Activated naive CD4-positive, alpha-beta T cell treated with anti-CD3 and anti-CD28 coated beads, Interleukin-2, amount 50 U/mL, for 24 hours (primary cell): ENCODE measurements around the gene NYAP2.

Experiments
- H3K27ac Mint-ChIP-seq: one replicate; pipeline ENCODE4 v1.8.0; 2021; ENCODE audit warnings: mild to moderate bottlenecking, mixed read lengths
- H3K27me3 Mint-ChIP-seq: one replicate; pipeline ENCODE4 v1.8.0; 2021; ENCODE audit warnings: mixed read lengths
- H3K36me3 Mint-ChIP-seq: one replicate; pipeline ENCODE4 v1.8.0; 2021; ENCODE audit warnings: mixed read lengths
- H3K4me1 Mint-ChIP-seq: one replicate; pipeline ENCODE4 v1.8.0; 2021; ENCODE audit warnings: mixed read lengths
- H3K4me3 Mint-ChIP-seq: one replicate; pipeline ENCODE4 v1.8.0; 2021; ENCODE audit warnings: mild to moderate bottlenecking, mixed read lengths
- H3K9me3 Mint-ChIP-seq: one replicate; pipeline ENCODE4 v1.8.0; 2021; ENCODE audit warnings: mixed read lengths

Gene NYAP2

DNA sequence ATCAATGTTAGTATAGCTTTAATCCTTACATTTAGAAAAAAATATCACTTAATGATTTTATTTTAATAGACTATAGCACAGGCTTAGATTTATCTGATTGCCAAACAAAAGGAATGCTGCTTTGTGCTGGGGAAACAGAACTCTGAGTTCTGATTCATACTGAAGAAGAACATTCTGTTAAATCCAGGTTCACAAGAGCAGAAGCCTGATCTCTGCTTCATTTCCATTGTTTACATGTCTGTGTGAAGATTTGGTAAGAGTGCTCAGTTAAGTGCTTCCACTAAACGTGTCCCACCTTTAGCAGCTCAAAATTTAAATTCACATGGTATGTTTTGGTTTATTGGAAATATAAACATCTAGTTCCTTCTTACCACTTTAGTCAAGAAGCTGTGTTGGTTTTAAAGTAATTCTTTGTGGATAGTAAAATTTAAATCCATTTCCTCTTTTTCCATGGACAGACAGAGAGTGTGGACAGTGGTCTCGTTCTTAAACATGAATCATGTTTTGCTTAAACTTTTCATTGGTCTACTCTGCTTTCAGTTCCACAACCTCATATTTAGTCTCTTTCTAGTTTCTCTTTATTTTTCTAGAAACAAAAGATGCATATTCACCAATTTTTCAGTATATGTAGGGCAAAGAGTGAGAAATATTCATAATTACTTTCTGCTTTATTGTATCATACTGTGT lies 59.1 kb downstream of the NYAP2 start:
- Mint-ChIP-seq H3K27me3 (peaks cover 5% of the 10 kb centered on the region), H3K4me1 (peaks cover under 1% of the 10 kb centered on the region), H3K27ac (no peak overlapping the region)

DNA sequence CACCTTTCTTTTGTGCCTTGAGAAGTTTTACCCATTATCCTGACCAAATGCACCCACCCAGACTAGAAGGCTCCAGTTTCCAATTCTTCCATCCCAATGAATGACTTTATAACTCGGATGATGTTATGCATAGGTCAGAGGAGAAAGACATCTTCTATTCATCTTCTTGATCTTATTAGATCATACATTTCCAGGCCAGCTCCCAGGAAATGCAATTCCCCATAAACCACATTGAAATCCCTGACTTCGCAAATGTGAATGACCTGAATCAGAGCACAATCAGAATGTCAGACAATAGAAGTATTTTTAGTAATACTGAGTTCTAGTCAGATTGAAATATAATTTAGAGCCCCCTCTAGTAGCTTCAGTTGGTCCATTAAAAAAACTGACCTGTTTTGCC lies 62.9 kb downstream of the NYAP2 start:
- Mint-ChIP-seq H3K4me1 (peaks cover 28% of the 10 kb centered on the region), H3K27me3 (peaks cover 5% of the 10 kb centered on the region), H3K4me3 (no peak overlapping the region), H3K36me3 (peaks cover 1% of the 10 kb centered on the region), H3K9me3 (no peaks in the 10 kb centered on the region), H3K27ac (no peak overlapping the region)

More for the DNA sequence above, 59.1 kb downstream of the NYAP2 start:
- Mint-ChIP-seq H3K9me3 (no peaks in the 10 kb centered on the region), H3K4me3 (no peak overlapping the region), H3K36me3 (peaks cover 1% of the 10 kb centered on the region)

DNA sequence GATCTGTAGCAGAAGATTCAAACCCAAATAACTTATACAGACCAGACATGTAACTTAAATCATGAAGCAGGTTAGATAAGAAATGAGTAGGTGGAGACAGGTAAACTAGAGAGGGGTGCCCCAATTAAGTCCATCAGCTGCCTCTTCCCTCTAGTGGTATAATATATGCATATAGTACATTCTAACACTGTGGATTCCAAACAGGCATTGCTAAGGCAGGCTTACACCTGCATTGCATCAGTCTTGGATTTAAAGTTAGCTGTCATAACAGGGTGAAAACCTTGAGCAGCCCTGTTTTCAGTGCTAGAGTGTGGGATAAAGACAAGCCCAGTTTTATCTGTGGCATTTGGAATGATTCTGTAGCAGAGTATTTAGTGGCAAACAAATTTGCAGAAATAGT lies 63.4 kb downstream of the NYAP2 start:
- Mint-ChIP-seq H3K4me3 (no peak overlapping the region), H3K4me1 (peaks cover 28% of the 10 kb centered on the region), H3K27ac (no peak overlapping the region), H3K27me3 (peaks cover 3% of the 10 kb centered on the region), H3K36me3 (peaks cover 1% of the 10 kb centered on the region), H3K9me3 (no peaks in the 10 kb centered on the region)

DNA sequence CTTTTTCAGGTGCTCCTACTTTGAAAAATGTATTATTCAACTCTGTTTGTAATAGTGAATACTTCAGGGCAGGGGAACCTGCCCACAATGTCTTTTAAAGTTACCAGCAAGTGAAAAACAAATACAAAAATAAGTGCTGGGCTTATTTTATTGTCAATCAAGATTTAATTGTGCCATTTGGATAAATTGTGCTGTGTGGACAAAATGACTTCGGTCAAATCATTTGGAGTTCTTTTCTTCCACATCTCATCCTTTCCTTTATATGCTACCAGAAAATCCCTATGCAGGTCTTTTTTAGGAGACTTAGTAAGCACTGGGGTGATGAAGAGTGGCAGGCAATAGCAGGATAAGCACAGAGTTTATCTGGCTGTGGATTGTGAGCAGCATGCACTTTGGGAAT lies 63.9 kb downstream of the NYAP2 start:
- H3K36me3 Mint-ChIP-seq, result peaks cover 1% of the 10 kb centered on the region
- H3K4me3 Mint-ChIP-seq, result no peak overlapping the region
- H3K27ac Mint-ChIP-seq, result no peak overlapping the region
- H3K9me3 Mint-ChIP-seq, result no peaks in the 10 kb centered on the region
- H3K4me1 Mint-ChIP-seq, result peaks cover 28% of the 10 kb centered on the region
- H3K27me3 Mint-ChIP-seq, result peaks cover 3% of the 10 kb centered on the region

DNA sequence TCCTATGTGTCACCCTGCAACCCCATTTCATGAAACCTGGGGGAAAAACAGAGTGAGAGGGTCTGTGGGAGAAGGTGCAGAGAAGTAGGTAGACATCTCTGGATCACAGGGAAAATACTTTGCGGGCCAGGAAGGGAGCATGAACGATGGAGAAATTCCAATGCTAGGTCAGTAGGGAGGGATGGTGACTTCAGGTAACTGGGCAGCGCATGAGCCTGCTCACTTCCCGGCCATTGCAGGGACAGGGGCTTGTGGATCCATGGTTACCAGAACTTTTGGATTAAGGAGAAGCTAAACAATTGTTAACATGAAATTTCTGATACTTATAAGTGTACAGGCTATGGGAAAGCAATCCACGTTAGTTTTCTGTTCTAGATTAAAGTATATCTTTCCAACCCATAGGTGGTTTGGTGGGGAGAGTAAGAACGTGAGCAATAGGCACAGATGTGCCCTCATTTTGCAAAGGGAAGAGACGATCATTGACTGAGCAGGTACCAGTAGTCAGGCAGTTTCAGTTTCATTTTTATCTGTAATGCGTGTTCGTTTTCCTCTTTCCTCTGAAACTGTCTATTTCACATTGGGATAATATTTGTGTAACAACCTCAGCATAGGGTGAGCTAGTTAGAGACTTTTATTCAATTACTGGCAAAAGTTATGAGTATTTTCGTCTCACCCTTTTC lies 65.0 kb downstream of the NYAP2 start:
- Mint-ChIP-seq H3K4me1 (peaks cover 28% of the 10 kb centered on the region), H3K27ac (no peak overlapping the region), H3K36me3 (peaks cover 1% of the 10 kb centered on the region), H3K4me3 (peak overlapping the region; percentile 86), H3K9me3 (no peaks in the 10 kb centered on the region), H3K27me3 (no peaks in the 10 kb centered on the region)

DNA sequence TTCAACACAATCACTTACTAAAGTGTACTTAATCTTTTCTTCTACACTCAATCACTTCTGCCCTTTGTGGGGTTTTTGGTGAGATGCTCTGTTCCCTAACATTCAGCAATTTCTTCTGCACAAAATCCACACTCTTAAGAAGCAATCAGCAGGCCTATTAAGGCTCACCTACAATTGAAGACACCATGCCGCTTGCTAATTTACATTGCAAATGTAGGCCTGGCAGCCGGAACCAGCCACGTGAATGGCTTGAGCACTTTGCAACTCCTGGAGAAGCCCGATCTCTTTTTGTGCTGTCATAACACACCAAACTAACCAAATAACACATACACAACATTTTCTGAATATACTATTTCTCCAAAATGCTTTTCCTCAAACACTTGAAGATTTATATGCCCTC lies 66.3 kb downstream of the NYAP2 start:
- H3K4me1 Mint-ChIP-seq, result peaks cover 28% of the 10 kb centered on the region
- peak overlapping the region; percentile 16 for H3K4me3 Mint-ChIP-seq
- H3K9me3 Mint-ChIP-seq, result no peaks in the 10 kb centered on the region
- H3K36me3 Mint-ChIP-seq, result peaks cover 1% of the 10 kb centered on the region
- no peak overlapping the region for H3K27ac Mint-ChIP-seq
- no peaks in the 10 kb centered on the region for H3K27me3 Mint-ChIP-seq

DNA sequence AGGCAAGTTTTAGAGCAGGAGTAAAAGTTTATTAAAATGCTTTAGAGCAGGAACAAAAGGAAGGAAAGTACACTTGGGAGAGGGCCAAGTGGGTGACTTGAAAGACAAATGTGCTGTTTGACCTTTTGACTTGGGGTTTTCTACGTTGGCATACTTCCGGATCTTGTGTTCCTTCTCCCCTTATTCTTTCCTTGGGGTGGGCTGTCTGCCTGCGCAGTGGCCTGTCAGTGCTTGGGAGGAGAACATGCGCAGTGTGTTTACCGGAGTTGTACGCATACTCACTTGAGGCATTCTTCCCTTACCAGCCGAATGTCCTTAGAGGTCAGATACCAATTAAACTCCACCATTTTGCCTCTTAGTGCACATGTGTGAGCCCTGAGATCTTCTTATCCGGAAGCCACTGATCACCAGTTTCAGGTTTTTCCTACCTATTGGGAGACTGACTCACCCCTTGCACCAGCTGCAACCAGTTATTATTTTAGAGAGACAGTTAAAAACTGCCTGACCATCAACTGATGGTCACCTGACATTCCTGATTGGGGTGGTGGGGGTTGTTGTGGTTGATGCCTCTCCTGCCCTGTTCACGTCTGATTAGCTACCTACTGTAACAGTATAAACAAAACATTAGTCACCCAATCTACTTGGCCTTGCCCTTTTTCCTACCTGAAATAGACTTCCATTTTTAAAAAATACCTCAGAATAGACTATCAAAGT lies 67.5 kb downstream of the NYAP2 start:
- Mint-ChIP-seq H3K4me1 (peaks cover 28% of the 10 kb centered on the region), H3K27me3 (no peaks in the 10 kb centered on the region), H3K4me3 (no peak overlapping the region), H3K36me3 (peaks cover 1% of the 10 kb centered on the region), H3K9me3 (no peaks in the 10 kb centered on the region), H3K27ac (no peak overlapping the region)

DNA sequence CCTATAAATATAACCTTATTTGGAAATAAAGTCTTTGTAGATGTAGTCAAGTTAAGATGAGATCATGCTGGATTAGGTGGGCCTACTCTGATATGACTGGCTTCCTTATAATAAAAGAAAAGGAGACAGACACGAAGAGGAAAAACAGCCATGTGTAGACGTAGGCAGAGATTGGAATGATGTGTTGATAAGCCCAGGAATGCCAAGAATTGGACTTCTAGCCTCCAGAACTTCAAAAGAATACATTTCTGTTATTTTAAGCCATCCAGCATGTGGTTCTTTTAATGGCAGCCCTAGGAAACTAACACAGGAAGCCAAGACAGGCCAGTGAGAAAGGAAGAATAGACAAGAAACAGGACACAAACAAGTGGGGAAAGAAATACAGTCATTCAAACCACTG lies 68.6 kb downstream of the NYAP2 start:
- Mint-ChIP-seq H3K36me3 (no peaks in the 10 kb centered on the region), H3K9me3 (no peaks in the 10 kb centered on the region), H3K27ac (no peak overlapping the region), H3K4me1 (peaks cover 28% of the 10 kb centered on the region), H3K4me3 (no peak overlapping the region), H3K27me3 (no peaks in the 10 kb centered on the region)

DNA sequence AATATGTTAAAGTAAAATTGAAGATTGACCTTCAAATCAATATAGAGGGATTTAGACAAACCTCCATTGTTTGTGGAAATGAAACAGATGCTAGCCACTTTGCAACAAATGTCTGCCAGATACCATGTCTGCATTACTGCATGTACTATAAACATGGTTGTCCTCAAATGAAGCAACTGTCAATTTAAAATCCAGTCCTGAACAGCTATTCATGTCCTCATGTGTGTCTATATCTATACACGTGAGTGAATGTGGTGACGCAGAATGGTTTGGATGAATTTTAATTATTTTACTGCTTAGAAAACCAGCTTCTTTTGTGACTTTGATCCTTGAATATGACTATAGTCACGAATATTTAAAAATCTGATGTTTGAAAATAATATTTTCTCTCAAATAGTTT lies 71.5 kb downstream of the NYAP2 start:
- H3K27ac Mint-ChIP-seq, result no peak overlapping the region
- H3K4me3 Mint-ChIP-seq, result no peak overlapping the region
- no peaks in the 10 kb centered on the region for H3K36me3 Mint-ChIP-seq
- peaks cover 3% of the 10 kb centered on the region for H3K27me3 Mint-ChIP-seq
- H3K9me3 Mint-ChIP-seq, result no peaks in the 10 kb centered on the region
- H3K4me1 Mint-ChIP-seq, result peaks cover 8% of the 10 kb centered on the region

DNA sequence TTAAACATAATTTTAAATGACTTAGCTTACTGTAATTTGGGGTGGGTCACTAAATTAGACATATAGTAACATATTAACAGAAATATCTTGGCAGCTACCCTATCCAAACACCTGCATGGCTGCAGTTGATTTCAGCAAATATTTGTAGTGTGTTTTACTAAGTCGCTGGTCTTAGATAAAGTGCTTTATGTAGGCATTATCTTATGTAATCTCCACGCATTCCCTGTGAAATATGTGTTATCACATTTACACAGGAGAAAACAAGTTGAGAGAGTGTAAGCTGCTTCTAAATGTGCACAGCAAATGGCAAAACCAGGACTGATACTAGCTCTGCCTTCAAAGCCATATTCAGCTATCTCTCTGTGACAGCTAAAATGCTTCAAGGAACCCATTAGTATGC lies 72.0 kb downstream of the NYAP2 start:
- H3K4me3 Mint-ChIP-seq, result no peak overlapping the region
- no peaks in the 10 kb centered on the region for H3K36me3 Mint-ChIP-seq
- peaks cover 3% of the 10 kb centered on the region for H3K27me3 Mint-ChIP-seq
- H3K4me1 Mint-ChIP-seq, result peaks cover 6% of the 10 kb centered on the region
- H3K9me3 Mint-ChIP-seq, result no peaks in the 10 kb centered on the region
- H3K27ac Mint-ChIP-seq, result no peak overlapping the region

DNA sequence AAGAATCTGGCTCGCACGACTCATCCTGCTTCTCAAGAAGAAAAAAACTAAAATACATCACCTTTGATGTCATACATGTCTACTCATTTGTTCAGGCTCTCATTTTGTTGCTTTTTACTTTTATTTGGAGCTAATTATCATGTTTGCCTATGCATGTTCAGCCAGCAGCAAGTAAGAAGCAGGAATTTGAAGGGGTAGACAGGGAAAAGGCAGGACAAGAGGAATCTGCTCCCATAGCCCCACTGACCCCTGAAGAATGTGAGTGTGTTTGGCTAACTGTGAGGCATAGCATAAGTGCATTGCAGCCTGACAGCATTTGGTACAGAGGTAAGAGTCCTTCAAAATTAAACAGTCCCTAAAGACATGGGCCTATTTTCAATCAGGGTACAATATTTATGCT lies 72.7 kb downstream of the NYAP2 start:
- Mint-ChIP-seq H3K4me3 (no peak overlapping the region), H3K27ac (no peak overlapping the region), H3K27me3 (peaks cover 3% of the 10 kb centered on the region), H3K36me3 (no peaks in the 10 kb centered on the region), H3K4me1 (no peaks in the 10 kb centered on the region), H3K9me3 (no peaks in the 10 kb centered on the region)

DNA sequence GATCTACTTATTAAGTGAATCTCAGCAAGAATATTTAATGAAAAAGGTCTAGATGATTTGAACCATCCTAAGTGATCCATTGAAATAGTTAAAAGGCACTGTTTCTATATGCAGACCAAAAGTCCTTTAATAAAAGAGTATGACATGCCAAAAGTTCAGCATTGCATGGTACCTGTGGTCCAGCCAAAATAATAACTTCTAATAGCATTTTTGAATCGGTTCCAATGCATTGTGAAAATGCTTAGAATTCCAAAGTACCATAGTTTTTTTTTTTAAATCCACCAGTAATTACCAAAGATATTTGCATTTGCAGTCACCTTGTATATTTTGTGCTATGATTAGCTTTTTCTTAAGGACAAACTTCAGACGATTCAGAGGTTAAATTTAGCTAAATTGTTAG lies 79.9 kb downstream of the NYAP2 start:
- no peak overlapping the region for H3K27ac Mint-ChIP-seq
- H3K36me3 Mint-ChIP-seq, result no peaks in the 10 kb centered on the region

DNA sequence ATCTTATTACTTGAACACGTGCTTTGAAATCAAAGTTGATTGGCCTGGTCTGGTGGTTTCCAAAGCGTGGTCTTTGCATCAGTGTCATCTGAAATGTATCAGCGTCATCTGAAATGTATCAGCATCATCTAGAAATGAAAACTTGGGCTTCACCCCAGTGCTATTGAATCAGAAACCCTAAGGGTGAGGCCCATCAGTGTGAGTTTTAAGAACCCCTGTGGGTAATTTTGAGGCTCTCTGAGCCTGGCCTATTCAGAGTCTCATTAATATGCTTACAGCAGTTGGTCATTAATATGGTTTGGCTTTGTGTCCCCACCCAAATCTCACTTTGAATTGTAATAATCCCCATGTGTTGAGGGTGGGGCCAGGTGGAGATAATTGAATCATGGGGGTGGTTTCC lies 85.2 kb downstream of the NYAP2 start:
- Mint-ChIP-seq H3K4me3 (no peak overlapping the region), H3K36me3 (no peaks in the 10 kb centered on the region), H3K27me3 (peaks cover 3% of the 10 kb centered on the region), H3K27ac (no peak overlapping the region), H3K9me3 (no peaks in the 10 kb centered on the region), H3K4me1 (no peaks in the 10 kb centered on the region)

More for the DNA sequence above, 79.9 kb downstream of the NYAP2 start:
- no peaks in the 10 kb centered on the region for H3K9me3 Mint-ChIP-seq
- no peaks in the 10 kb centered on the region for H3K4me1 Mint-ChIP-seq
- H3K27me3 Mint-ChIP-seq, result peaks cover 11% of the 10 kb centered on the region
- no peak overlapping the region for H3K4me3 Mint-ChIP-seq

DNA sequence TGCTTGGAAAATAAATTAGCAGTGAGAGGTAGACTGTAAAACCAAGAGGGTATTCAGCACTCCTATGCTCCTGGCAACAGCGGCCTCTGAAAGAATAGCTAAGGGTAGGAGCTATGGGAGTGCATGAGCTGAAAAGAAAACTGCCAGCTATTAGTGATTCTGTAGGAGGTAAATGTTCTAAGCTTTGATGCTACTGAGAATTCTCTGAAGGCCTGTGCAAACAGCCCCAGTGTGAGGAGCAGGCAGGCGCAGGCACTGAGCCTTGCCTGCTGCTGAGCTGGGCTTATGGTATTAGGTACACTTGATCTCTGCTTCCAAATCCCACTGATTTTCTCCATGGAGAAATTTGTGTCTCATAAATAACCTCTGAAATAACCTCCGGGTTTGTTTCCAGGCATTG lies 86.7 kb downstream of the NYAP2 start:
- Mint-ChIP-seq H3K4me1 (no peaks in the 10 kb centered on the region), H3K27ac (peak overlapping the region; percentile 47), H3K9me3 (no peaks in the 10 kb centered on the region), H3K27me3 (peaks cover 3% of the 10 kb centered on the region), H3K4me3 (no peak overlapping the region), H3K36me3 (no peaks in the 10 kb centered on the region)

DNA sequence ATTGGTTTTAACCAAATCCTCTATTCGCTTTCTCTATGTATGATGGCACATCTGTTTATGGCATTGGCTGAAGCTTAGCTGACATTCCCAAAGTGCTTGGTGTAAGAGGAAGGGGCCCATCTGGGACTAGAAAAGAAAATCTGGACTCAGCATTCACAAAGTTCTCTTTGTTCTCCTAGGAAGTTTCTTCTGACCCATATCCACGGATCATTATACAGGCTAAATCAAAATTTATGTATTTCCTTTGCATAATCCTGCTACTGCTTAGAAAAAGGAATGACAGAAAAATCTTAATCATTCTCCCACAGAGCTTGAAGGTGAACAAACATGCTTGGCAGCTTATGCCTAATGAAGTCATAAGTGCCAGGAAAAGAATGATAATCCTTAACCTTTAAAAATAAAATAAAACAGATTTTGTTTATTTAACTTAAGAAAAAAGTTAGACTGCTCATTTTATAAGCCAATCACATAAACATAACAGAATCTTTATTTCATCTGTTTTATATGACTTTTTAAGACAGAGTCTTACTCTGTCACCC lies 88.4 kb downstream of the NYAP2 start:
- Mint-ChIP-seq H3K36me3 (no peaks in the 10 kb centered on the region), H3K4me1 (no peaks in the 10 kb centered on the region), H3K27me3 (peaks cover 3% of the 10 kb centered on the region), H3K4me3 (no peak overlapping the region), H3K27ac (no peak overlapping the region), H3K9me3 (no peaks in the 10 kb centered on the region)

DNA sequence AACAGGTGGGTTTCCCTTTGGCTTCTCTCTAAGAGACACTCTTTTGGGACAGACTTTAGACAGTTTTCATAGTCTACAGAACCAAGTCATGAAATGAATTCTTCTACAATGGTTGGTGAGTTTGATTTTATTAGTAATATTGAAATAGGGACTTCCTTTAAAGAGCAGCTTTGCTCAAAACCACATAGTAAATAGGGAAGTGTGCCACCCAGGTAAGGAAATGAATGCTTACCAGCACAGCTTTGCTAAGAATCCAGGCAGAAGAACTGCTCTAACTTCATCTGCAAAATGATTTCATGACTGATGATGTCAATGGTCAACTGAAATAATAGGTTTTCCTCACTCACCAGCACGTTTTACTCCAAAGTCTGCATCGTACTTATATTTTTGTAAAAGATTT lies 89.2 kb downstream of the NYAP2 start:
- no peaks in the 10 kb centered on the region for H3K36me3 Mint-ChIP-seq
- H3K4me1 Mint-ChIP-seq, result no peaks in the 10 kb centered on the region
- no peak overlapping the region for H3K27ac Mint-ChIP-seq
- no peaks in the 10 kb centered on the region for H3K9me3 Mint-ChIP-seq
- peaks cover 3% of the 10 kb centered on the region for H3K27me3 Mint-ChIP-seq
- no peak overlapping the region for H3K4me3 Mint-ChIP-seq
